Right ventricle myocardium inferior (tissue), 1 donor: ENCODE results near the gene IL17RE. TPM values are rescaled to one million over a fixed set of nuclear protein-coding genes. Genes with fewer than 3 reads are reported as not detected.

Experiments
- ATAC-seq: fragments of 200-7000 bp; cut with Tn5 transposase; one replicate; pipeline ENCODE4 v1.9.1; 2020; ENCODE audit warnings: mild to moderate bottlenecking, moderate library complexity
- DNase-seq: peaks from one replicate; pipeline ENCODE4 v3.0.0; 2021; ENCODE audit errors: missing footprints
- intact Hi-C: fragments of 100-400 bp; cut with DNase I; formaldehyde crosslinking; loops from one replicate; pipeline ENCODE4 v1.11.0; 2022
- total RNA-seq: library from RNA; stranded (reverse); fragmentation: NEBNext Ultra II Directional; extraction: Animal tissue kit (Norgen Biotek cat#: 25700); gene quantifications from one replicate; pipeline ENCODE4 v1.2.1, GENCODE V29; 2021
- donor health status: DM: no; HTN: yes; CAD: no; lungs with severe emphysema.

Gene IL17RE
- total RNA-seq, 1 donor from 2014 or later, result 0.78 TPM

- no peak for ATAC-seq
- no peak for DNase-seq
- intact Hi-C loops, result no loop called here
These were observed 40.5 kb downstream of the IL17RE start for GRCh38 chr3:9942934-9943690.

GRCh38 chr3:9944271-9944670 is 41.6 kb downstream of the IL17RE start:
- ATAC-seq (no peak), DNase-seq (no peak)
- intact Hi-C loops, result no loop called here

- DNase-seq (no peak), ATAC-seq (no peak)
- intact Hi-C loops, result no loop called here
These were observed 42.7 kb downstream of the IL17RE start for GRCh38 chr3:9945358-9945757.

- peak; percentile 96 for DNase-seq
- ATAC-seq, result peak; percentile 91
- intact Hi-C loops, result no loop called here
These were observed 43.7 kb downstream of the IL17RE start for GRCh38 chr3:9946112-9947024.

GRCh38 chr3:9947025-9947995 is 44.7 kb downstream of the IL17RE start:
- ATAC-seq (peak; percentile 87), DNase-seq (peak; percentile 84)
- intact Hi-C loops, result no loop called here

GRCh38 chr3:9948586-9948985 is 45.9 kb downstream of the IL17RE start:
- intact Hi-C loops, result no loop called here
- ATAC-seq, result no peak
- DNase-seq, result no peak

- intact Hi-C loops, result no loop called here
- no peak for DNase-seq
- no peak for ATAC-seq
These were observed 46.5 kb downstream of the IL17RE start for GRCh38 chr3:9949115-9949514.

GRCh38 chr3:9949626-9950025 is 47.0 kb downstream of the IL17RE start:
- no peak for ATAC-seq
- intact Hi-C loops, result no loop called here
- DNase-seq, result no peak

GRCh38 chr3:9951126-9951525 is 48.5 kb downstream of the IL17RE start:
- ATAC-seq (no peak), DNase-seq (no peak)
- intact Hi-C loops, result no loop called here

GRCh38 chr3:9951598-9951961 is 48.9 kb downstream of the IL17RE start:
- ATAC-seq, result no peak
- DNase-seq, result no peak
- intact Hi-C loops, result no loop called here

GRCh38 chr3:9951962-9952805 is 49.5 kb downstream of the IL17RE start, which contains the start of gene PRRT3:
Gene PRRT3, minus strand, starts transcription at chr3:9952408. Its CDS starts 2,293 bp downstream, at chr3:9950115.
- DNase-seq (no peak), ATAC-seq (no peak)
- intact Hi-C loops, result no loop called here

GRCh38 chr3:9955067-9955502 is 52.4 kb downstream of the IL17RE start:
- intact Hi-C loops, result no loop called here
- DNase-seq, result no peak
- no peak for ATAC-seq

GRCh38 chr3:9955611-9956352 is 53.1 kb downstream of the IL17RE start:
- DNase-seq, result no peak
- intact Hi-C loops, result no loop called here
- ATAC-seq, result no peak

- intact Hi-C loops, result no loop called here
- no peak for DNase-seq
- no peak for ATAC-seq
These were observed 54.6 kb downstream of the IL17RE start for GRCh38 chr3:9957214-9957613.

GRCh38 chr3:9965200-9965875 is 62.7 kb downstream of the IL17RE start:
- DNase-seq (no peak), ATAC-seq (no peak)
- intact Hi-C loops, result no loop called here
